Measurements from ENCODE around the gene ZNF561.

DNA sequence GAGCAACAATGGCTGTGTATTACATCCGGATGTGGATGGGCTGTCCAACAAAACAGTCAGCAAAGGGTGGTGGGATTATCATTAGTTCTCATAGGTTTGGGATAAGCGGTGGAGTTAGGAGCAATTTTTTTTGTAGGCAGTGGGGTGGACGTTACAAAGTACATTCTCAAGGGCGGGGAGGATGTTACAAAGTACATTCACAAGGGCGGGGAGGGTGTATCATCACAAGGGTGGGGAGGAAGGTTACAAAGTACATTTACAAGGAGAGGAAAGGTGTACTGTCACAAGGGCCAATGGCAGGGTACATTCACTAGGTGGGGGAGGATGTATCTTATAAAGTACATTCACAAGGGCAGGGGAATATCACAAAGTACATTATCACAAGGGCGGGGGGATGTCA, 20.8 kb upstream of the ZNF561 start:
- TF ChIP-seq CTCF (IDR thresholded peaks at IDR 0.05) (no peak), POLR2A (IDR thresholded peaks at IDR 0.05) (no peak), EP300 (IDR thresholded peaks at IDR 0.05) (no peak)

Measured in tibial nerve (tissue), 4 donors.